Subcutaneous abdominal adipose tissue (tissue), 5 donors: ENCODE data around the gene CACTIN.

Source experiments
- H3K27ac ChIP-seq: one replicate; pipeline ENCODE4 v1.7.0; 2013; ENCODE audit warnings: low read depth, mild to moderate bottlenecking, inconsistent platforms, low read length, moderate library complexity
- H3K27me3 ChIP-seq, 5 donors: one replicate each; pipeline ENCODE4 v1.7.0; 2013; ENCODE audit warnings: low read length in 5 of 5, inconsistent platforms in 1 of 5; ENCODE audit not compliant: control insufficient read depth in 5 of 5, insufficient read depth in 4 of 5
- H3K36me3 ChIP-seq, 5 donors: one replicate each; pipeline ENCODE4 v1.7.0; 2013; ENCODE audit warnings: low read length in 5 of 5; ENCODE audit not compliant: control insufficient read depth in 5 of 5, insufficient read depth in 5 of 5
- H3K4me1 ChIP-seq, 5 donors: one replicate each; pipeline ENCODE4 v1.7.0; 2013; ENCODE audit warnings: low read length in 5 of 5, mild to moderate bottlenecking in 3 of 5, moderate library complexity in 1 of 5; ENCODE audit not compliant: control insufficient read depth in 5 of 5, insufficient read depth in 5 of 5
- H3K4me3 ChIP-seq, 5 donors: one replicate each; pipeline ENCODE4 v1.7.0; 2013; ENCODE audit warnings: low read length in 5 of 5, low read depth in 1 of 5
- H3K9ac ChIP-seq, 5 donors: one replicate each; pipeline ENCODE4 v1.7.0; 2013; ENCODE audit warnings: low read length in 5 of 5, mild to moderate bottlenecking in 4 of 5, moderate library complexity in 3 of 5
- H3K9me3 ChIP-seq, 5 donors: one replicate each; pipeline ENCODE4 v1.7.0; 2013; ENCODE audit warnings: low read length in 5 of 5; ENCODE audit not compliant: control insufficient read depth in 5 of 5
- donor health status: healthy.
- donor health status: healthy.
- donor health status: healthy.
- donor health status: healthy.
- donor health status: healthy.

The CACTIN gene

GRCh38 chr19:3626473-3627350, at the start of gene CACTIN:
CACTIN (minus strand) TSS chr19:3626790; CDS start chr19:3626762, 28 bp downstream.
- Histone ChIP-seq H3K4me3 (peak within 1 kb of the TSS; percentile 92 to 99 (median 93)), H3K4me1 (peaks cover 5 to 28% (median 24%) of the 10 kb centered on the region in 5 donors), H3K27ac (peak within 1 kb of the TSS; percentile 93), H3K9me3 (no peaks in the 10 kb centered on the region), H3K9ac (peak within 1 kb of the TSS; percentile 32 to 99 (median 97)), H3K36me3 (peaks cover 0 to 37% (median 27%) of the 10 kb centered on the region in 5 donors), H3K27me3 (no peaks in the 10 kb centered on the region)

DNA sequence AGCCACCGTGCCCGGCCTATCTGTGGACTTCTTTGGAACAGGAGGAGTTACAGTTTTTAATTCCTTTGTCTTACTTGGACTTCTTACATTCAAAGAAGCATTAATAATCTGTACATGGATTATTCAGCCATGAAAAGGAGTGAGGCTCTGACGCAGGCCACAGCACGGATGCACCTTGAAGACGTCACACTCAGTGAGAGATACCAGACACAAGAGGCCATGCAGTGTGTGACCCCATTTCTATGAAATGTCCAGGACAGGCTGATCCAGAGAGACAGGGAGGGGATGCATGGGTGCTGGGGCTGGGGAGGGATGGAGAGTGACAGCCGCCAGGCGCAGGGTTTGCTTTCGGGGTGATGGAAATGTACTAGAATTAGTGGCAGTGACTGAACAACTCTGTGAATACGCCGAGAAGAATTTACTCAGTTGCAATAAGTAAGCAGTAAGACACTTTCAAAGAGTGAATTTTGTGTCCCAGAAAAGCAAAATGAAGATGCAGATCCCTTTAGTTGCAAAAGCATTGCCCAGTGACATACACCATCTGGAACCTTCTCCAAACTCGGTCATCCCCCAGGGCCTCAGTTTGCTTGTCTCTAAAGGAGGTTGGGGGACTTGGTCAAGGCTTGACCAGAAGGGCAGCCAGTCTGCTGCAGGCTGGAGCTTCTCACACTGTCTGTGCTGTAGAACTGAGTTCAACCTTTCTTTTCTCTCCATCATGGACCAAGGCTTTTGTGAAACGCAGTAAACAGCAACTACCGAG, 48.4 kb upstream of the CACTIN start:
- no peak overlapping the region for H3K27ac ChIP-seq
- no peak overlapping the region for H3K9ac ChIP-seq
- H3K9me3 ChIP-seq, result peaks cover 0 to 5% (median 3%) of the 10 kb centered on the region in 5 donors
- no peaks in the 10 kb centered on the region for H3K27me3 ChIP-seq
- H3K4me1 ChIP-seq, result peaks cover 0 to 27% (median 26%) of the 10 kb centered on the region in 5 donors
- H3K36me3 ChIP-seq, result peaks cover 0 to 12% (median 7%) of the 10 kb centered on the region in 5 donors
- H3K4me3 ChIP-seq, result no peak overlapping the region

GRCh38 chr19:3673506-3674439, 47.2 kb upstream of the CACTIN start:
- H3K27me3 ChIP-seq, result no peaks in the 10 kb centered on the region
- H3K27ac ChIP-seq, result no peak overlapping the region
- H3K36me3 ChIP-seq, result peaks cover 0 to under 1% (median 0%) of the 10 kb centered on the region in 5 donors
- H3K9me3 ChIP-seq, result peaks cover 0 to 5% (median 3%) of the 10 kb centered on the region in 5 donors
- peaks cover 0 to 37% (median 33%) of the 10 kb centered on the region in 5 donors for H3K4me1 ChIP-seq
- H3K4me3 ChIP-seq, result no peak overlapping the region
- no peak overlapping the region for H3K9ac ChIP-seq

- Histone ChIP-seq H3K9ac (no peak overlapping the region), H3K9me3 (peaks cover 0 to 5% (median 3%) of the 10 kb centered on the region in 5 donors), H3K27ac (no peak overlapping the region), H3K4me3 (no peak overlapping the region), H3K36me3 (peaks cover 0 to 7% (median 0%) of the 10 kb centered on the region in 5 donors), H3K4me1 (peaks cover 0 to 39% (median 33%) of the 10 kb centered on the region in 5 donors), H3K27me3 (no peaks in the 10 kb centered on the region)
Measured at GRCh38 chr19:3672993-3673392, 46.4 kb upstream of the CACTIN start.

- peaks cover 0 to 5% (median 3%) of the 10 kb centered on the region in 5 donors for H3K9me3 ChIP-seq
- peak overlapping the region; percentile 94 for H3K27ac ChIP-seq
- peak overlapping the region in 2 of 5 donors; percentile 38 to 56 for H3K9ac ChIP-seq
- no peak overlapping the region for H3K4me3 ChIP-seq
- H3K36me3 ChIP-seq, result peaks cover 0 to 7% (median 0%) of the 10 kb centered on the region in 5 donors
- peaks cover 0 to 39% (median 33%) of the 10 kb centered on the region in 5 donors for H3K4me1 ChIP-seq
- H3K27me3 ChIP-seq, result no peaks in the 10 kb centered on the region
Measured at GRCh38 chr19:3672575-3672948, 46.0 kb upstream of the CACTIN start.

DNA sequence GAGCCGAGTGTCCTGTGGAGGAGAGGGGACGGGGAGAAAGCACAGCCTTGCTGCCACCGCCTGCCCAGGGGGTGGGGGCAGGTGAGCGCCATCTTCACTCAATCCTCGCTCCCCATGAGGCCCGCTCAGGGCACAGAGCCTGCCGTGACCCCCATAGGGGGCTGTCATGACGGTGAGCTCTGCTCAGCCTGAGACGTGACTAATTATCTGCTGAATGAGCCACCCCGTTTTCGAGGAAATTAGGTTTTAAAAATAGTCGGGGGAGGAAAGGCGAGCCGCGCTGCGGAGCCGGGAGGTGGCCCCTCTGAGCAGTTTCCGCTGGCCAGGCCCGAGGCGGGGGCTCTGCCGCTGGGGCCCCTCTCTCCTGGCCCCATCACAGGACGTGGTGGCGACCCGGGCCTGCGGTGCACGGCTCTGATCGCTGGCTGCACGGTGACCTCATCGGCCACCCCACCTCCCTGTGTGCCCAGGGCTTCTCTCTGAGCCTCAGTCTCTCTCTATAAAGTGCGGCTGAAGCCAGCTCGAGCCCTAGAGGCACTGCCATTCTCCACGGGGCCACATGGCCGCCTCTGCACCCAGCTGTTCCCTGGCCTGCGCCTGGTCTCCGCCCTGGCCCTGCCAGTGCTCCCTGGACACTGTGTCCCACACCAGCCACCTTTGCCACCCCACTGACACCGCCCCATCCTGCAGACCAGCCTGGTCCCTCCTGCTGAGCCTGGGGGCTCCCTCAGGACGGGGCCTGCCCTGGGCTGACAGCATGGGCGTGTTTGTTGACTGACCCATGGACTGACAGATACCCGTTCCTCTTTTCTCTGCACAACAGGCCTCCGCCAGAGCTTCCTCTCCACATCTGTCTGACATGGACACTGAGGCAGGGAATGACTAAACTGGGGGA, 45.3 kb upstream of the CACTIN start:
- H3K36me3 ChIP-seq, result peaks cover 0 to 9% (median 2%) of the 10 kb centered on the region in 5 donors
- H3K4me1 ChIP-seq, result peaks cover 0 to 39% (median 33%) of the 10 kb centered on the region in 5 donors
- peak overlapping the region; percentile 94 for H3K27ac ChIP-seq
- H3K9me3 ChIP-seq, result peaks cover 0 to 5% (median 3%) of the 10 kb centered on the region in 5 donors
- peak overlapping the region in 4 of 5 donors; percentile 36 to 54 (median 41) for H3K4me3 ChIP-seq
- no peaks in the 10 kb centered on the region for H3K27me3 ChIP-seq
- H3K9ac ChIP-seq, result peak overlapping the region; percentile 38 to 83 (median 64)

GRCh38 chr19:3670796-3671679, 44.4 kb upstream of the CACTIN start:
- peaks cover 0 to 17% (median 8%) of the 10 kb centered on the region in 5 donors for H3K36me3 ChIP-seq
- H3K27me3 ChIP-seq, result no peaks in the 10 kb centered on the region
- H3K27ac ChIP-seq, result peak overlapping the region; percentile 94
- H3K4me3 ChIP-seq, result peak overlapping the region in 4 of 5 donors; percentile 36 to 54 (median 41)
- H3K9ac ChIP-seq, result peak overlapping the region in 4 of 5 donors; percentile 52 to 83 (median 71)
- H3K9me3 ChIP-seq, result peaks cover 0 to 5% (median 3%) of the 10 kb centered on the region in 5 donors
- H3K4me1 ChIP-seq, result peaks cover 0 to 42% (median 35%) of the 10 kb centered on the region in 5 donors
